AML-193 (cell line): ENCODE data around the gene STX3.
"Not testable (repeated sequence)": the region's sequence is repeated elsewhere in the genome, so short reads cannot be mapped to it uniquely, and the experiment has no call there.

Experiments
- DNase-seq, 2 experiments: peaks; one replicate each; lab custom pipeline; 2025; lab: John Stamatoyannopoulos, UW

The STX3 gene

DNA sequence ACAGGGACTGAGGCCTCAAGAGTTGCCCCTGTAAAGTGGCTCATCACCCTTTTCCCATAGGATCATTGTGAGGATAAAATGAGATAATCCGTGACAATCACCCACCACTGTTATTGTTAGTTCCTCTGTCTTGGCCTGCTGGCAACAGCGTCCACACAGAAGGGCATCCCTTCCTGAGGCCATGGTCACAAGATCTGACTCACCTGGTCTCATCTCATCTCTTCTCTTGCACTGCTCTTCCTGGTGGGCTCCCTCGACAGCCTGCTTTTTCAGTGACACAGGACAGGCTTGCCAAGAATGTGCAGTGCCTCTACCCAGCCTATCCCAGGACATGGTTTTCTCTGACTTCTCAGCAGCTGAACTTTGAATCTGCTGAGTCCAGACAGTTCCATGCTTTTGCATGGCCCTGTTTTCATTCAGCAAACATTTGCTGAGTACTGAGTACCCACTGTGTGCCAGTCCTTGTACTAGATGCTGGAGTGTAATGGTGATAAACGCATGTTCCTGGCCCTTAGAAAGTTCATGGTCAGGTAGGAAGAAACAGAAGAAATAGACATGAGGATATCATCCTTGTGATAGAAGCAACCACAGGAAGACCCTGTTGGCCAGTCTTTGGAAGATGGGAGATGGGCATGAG lies 3.3 kb downstream of the STX3 start:
- DNase-seq: no peak

DNA sequence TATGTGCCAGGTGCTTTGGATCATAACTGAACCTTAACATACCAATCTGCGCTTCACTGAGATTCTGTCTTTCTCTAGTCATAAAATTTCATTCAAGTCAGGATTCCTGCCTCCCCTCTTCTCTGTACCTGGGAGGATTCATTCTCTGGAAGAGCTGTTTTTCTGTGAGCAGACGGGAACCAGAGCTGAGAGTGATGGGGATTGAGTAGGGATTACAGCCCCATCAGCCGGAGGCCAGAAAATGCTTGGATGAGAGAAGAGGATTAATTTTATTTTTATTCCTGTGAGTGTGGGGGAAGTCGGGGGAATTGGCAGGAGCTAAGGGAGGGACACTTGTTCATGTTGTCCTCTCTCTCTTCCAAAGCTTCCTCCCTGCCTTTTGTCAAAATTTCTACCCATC lies 4.7 kb downstream of the STX3 start:
- DNase-seq: no peak

DNA sequence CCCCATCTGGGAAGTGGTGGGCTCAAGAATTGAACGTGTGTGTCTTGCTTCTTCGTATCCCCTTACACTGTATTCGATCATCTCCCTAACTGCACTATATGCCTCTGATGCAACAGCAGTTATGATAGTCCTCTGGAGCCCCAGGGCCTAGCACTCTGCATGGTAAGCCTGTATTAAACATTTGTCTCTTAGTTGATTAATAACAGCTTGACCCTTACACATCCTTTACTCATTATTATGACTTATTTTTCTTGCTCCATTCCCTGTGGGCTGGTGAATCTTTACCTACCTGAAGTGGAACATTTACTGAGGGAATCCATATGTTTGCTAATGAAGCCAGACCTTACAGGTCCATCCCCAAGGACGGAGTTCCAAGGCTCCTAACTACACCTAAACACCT lies 5.6 kb downstream of the STX3 start:
- no peak for DNase-seq

DNA sequence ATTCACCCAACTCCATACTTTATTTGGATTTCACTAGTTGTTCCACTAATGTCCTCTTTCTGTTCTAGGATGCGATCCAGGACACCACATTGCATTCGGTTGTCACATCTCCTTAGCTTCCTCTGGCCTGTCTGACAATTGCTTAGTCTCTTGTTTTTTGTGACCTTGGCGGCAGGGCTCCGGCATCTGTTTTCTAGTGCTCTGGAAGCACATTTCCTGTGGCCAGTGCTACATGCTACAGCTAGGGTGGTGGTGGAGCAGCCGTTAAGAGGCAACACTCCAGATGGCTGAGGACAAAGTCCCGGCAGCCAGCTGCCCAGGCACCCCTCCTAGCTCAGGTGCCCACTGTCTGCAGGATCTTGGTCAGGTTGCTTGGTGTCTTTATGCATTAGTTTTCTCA lies 6.8 kb downstream of the STX3 start:
- no peak for DNase-seq

DNA sequence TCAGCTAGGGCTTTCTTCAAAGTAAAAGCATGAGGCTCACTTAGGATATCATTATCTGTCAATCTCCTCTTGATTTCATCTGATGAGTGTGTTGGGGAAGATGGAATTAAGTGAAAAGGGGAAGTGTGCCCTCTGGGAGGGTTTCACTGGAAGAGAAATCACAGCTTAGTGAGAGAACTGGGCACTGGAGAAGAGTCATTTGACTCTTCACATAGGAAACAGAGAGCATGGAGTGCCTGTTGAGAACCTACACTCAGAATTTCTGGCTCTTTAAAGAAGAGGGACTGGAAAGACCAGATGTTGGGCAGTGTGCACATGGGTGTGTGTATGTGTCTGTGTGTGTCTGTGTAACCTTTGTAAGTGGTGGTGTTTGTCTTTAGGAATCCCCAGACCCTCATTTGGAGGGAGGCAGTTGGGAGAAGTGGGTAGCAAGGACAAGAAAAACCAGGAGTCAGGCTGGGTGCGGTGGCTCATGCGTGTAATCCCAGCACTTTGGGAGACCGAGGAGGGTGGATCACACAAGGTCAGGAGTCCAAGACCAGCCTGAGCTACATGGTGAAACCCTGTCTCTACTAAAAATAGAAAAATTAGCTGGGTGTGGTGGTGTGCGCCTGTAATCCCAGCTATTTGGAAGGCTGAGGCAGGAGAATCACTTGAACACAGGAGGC lies 10.0 kb downstream of the STX3 start:
- DNase-seq: no peak

DNA sequence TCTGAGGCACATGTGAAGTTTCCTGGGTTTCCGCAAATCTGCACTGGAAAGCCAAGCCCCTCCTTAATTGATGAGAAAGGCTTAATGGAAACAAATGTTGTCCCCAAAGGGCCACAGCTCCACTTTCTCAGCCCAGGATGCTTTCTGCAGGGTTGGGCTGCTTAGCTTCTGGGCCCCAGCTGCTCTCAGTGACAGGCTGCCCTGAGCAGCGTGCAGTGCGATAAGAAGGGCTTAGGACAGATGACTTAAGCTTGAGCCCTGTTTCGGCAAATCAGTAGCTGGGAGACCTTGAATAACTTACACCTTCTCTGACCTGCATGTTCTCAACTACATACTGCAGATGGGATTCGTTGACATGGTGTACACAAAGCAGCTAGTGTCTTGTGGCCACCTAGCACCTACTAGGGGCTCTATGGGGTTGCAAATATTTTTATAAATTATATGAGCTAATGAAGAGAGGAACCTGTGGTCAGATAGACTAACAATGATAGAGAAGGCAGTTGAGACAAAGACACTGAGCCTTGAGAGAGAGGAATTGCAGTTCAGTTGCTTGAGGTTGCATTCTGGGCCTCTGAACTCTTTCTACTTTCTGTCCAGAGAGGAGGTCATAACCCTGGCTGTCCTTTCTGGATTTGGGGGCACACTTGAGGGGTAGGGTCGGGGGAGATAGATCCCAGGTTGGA lies 11.5 kb downstream of the STX3 start:
- DNase-seq: peak in 1 of 2 experiments; percentile 26

DNA sequence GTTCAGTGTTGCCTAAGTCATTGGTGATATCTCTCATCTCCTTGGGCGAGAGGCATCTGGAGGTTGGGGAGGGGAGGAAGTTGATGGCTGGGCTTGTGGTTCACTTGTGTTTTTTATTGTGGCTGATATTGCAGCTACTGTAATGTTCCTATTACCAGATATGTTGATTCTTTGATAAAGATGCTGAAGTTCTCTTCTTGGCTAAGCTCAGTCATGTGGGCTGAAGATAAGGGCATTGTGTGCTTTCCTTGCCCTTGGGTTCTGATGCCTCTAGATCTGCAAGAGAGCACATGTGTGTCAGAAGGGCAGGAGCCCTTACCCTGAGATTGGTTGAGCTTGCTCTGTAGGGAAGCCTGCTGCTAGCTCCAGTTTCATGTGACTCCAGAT lies 12.0 kb downstream of the STX3 start:
- DNase-seq: peak; percentile 36 to 44

DNA sequence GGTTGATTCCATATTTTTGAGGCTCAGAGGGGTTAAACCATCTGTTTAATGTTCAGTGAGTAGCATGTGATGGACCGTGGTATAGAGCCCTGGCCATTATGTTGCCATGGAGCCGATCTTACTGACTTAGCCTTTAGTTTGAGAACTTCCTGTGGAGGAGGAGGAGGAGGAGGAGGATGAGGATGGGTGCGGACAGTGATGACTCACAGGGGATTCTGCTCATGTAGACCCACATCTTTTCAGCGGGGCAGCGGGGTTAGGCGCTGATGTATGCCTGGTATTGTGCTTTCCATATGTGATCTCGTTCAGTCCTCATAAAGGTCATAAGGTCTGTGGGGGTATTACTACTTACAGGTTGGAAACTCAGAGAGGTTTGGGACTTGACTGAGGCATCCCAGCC lies 13.9 kb downstream of the STX3 start:
- no peak for DNase-seq

DNA sequence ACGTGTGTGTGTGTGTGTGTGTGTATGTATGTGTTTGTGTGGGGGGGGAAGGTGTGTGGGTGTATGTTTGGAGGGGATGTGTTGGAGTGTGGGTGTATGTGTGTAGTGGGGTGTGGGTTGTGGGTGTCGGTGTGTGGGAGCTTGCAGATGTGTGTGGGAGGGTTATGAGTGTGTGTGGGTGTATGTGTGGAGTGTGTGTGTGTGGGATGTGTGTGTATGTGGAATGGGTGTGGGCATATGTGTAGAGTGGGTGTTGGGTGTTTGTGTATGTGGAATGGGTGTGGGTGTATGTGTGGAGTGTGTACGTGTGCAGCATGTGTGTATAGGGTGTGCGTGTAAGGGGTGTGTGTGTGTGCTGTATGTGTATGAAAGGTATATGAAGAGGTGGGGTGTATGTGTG lies 14.7 kb downstream of the STX3 start:
- no peak for DNase-seq

DNA sequence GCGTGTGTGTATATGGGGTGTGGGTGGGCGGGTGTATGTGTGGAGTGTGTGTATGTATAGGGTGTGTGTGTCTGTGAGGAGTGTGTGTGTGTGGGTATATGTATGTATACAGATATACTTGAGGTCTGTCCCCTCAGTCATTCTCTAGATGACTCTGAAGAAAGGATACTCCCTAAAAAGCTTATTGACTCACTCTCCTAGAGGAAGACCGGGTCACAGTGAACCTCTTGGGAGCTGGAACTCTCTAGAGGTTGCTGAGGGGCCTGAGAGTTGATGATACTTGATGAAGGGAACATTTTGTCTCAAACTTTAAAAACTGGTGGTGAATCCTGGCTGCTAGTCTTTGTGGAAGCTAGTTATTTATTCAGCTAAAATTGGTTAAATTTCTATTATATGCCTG lies 15.1 kb downstream of the STX3 start:
- no peak for DNase-seq

DNA sequence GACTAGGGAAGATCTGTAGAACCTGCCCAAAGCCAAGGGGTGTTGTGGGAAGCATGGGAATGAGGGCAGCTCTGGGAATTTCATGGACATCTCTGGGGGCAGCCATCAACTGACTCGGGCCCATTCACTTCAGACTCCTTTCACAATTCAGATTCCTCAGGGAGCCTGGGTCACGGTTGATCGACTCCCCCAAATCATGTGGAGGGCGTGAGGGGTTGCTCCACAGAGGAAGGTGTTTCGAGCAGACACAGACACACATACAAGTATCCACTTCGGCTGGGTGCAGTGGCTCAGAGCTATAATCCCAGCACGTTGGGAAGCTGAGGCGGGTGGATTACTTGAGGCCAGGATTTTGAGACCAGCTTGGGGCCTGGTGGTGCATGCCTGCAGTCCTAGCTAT lies 15.7 kb downstream of the STX3 start:
- DNase-seq: no peak

DNA sequence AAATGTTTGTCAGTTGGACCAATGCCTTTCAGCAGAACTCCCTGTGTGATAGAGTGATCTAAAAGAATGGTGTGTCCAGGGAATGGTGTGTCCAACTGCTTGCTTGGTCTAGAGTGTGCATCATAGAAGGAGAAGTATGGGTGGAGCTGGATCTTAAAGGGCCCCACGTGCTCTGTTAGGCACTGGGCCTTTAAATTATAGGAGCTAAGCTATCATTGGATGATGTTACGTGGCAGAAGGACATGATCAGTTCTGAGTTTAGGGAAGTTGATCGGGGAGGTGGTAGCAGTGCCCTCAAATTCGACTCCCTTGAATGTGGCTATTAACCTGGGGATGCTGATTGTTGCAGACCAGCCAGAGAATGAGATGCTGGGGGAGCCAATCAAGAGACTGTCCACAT lies 16.4 kb downstream of the STX3 start:
- peak in 1 of 2 experiments; percentile 14 for DNase-seq

DNA sequence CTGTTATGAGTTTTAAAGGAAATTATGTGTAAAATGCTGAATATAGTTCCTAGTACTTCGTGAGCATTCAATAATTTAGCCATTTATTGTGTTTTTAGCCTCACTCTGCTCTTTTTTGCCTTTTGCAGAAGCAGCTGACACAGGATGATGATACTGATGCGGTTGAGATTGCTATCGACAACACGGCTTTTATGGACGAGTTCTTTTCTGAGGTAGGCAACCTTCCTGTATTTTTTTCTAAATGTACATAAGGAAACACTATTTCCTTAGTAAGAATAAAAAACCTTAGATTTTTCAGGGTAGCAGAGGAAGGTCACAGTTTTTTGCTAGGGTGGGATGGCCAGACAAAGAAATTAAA lies 17.9 kb downstream of the STX3 start:
- no peak for DNase-seq

DNA sequence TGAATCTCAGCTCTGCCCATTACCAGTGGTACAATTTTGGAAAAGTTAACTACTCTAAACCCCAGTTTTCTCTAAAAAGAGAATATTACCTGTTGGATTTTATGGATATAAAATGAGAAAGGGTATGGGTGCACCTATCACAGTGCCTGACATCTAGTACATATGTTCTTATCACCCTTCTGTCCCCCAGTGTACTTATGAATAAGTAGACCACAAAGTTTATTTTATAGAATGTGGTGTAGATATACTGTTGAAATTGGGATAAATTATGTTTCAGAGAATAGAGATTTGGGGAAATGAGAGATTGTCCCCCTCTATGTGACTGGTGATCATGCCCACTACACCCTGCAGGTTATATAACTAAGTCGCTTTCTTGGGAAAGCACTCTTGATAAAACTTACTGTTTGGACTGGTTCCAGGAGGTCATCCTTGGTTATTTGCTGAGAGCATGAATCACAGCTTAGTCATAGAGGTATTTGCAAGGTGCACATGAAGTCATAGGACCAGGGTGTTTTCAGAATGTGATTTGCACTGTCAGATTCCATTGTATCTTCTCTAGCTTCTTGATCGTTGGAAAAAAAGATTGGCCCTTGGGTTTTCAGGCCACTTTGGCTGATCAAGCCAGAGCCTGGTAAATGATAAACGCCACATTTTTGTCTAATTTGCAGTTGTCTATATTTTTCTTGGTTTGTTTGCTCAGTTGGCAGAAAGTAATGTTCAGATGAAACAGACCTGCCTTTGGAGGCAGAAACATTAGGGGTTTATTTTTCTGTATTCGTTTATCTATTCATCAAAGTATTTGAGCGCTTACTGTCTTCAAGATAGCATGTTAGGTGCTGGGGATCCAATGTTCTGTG lies 21.3 kb downstream of the STX3 start:
- DNase-seq: no peak

DNA sequence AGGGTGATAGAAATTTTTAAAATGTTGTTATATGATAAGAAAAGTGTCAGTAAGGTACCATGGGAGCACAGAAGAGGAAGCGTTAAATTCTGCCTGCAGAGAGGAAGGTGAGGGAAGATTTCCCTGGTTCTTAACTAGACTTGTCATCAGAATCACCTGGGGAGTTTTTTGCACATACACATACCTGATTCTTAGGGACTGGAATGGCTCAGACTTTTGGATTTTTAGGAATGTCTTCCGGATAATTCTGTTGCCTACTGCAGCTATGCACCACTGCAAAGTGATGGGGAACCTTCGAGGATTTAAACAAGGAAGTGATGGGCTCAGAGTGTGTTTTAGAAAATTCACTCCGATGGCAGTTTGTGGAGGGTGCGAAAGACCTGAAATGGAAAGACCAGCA lies 21.9 kb downstream of the STX3 start:
- DNase-seq: no peak

DNA sequence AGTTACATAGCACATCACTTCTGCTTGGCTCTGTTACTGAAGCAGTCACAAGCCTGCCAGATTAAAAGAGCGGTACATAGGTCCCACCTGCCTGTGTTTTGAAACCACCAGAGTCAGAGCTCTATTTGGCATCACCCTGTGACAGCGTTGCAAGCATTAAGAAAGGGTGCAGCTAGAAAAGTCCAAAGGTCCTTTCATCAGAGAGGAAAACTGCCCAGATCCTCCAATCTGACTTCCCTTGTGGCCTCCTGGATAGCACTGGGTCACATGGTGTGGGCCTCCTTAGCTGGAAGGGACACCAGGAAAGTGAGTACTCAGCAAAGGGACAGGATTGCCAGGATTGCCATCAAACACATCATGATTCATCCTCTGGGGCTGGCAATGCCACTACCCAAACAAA lies 22.9 kb downstream of the STX3 start:
- no peak for DNase-seq

DNA sequence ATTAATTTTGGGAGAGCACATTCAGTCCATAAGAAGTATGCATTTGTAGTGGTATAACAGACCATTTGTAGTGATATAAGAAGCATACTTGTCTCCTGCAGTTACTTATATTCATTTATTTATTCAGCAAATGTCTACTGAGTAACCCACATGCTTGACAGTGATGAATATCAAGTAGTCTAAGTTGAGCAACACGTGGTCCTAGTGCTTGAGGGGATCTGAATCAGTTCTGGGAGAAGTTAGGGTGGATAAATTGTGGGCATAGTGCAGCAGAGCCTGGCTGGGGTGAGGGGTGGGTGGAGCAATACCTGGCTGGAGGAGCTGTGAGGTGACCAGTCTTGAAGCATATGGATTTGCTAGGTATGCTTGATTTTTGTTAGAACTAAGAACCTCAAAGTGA lies 24.3 kb downstream of the STX3 start:
- no peak for DNase-seq

DNA sequence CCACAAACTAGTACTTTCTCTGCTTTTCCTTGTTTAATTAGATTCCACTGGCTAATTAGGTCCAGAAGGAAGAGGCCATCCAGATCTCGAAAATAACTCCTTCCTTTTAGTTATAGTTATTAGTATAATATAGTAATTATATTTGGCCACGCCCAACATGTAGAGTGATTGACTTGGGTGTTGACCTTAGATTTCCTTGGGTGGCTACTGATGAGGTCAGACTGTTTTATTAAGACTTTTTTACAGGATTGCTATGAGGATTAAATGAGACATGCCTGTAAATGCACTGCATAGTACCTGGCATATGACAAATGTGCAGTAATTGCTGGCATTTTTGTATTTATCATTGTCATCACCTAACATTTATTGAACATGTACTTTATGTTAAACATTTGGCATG lies 26.9 kb downstream of the STX3 start:
- no peak for DNase-seq

DNA sequence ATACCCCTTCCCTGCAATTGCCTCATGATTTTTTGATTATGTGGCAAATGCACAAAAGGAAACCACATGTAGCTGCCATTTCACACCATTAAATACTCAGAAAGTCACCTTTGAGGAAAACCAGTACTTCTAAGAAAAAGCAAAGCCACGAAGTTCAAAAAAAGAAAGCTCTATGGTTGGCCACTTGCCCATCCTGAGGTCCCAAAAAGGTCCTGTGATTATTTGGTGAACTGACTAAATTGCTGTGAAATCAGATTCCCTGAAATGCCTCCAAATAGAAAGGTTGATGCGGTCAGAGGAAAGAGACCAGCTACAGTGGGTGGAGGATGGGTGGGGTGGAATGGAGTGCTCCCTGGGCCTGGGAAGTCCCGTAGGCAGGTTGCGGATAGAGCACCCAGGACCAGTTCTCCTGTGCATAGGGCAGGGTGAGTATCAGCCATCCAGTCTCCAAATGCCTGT lies 28.5 kb downstream of the STX3 start:
- no peak for DNase-seq

DNA sequence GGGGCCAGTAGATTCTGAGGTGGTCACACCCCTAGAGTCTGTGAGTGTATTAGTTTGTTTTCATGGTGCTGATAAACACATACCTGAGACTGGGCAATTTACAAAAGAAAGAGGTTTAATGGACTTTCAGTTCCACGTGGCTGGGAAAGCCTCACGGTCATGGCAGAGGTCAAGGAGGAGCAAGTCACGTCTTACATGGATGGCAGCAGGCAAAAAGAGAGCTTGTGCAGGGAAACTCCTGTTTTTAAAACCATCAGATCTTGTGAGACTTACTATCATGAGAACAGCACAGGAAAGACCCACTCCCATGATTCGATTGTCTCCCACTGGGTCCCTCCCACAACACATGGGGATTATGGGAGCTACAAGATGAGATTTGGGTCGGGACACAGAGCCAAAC lies 29.3 kb downstream of the STX3 start:
- not testable (repeated sequence) for DNase-seq

DNA sequence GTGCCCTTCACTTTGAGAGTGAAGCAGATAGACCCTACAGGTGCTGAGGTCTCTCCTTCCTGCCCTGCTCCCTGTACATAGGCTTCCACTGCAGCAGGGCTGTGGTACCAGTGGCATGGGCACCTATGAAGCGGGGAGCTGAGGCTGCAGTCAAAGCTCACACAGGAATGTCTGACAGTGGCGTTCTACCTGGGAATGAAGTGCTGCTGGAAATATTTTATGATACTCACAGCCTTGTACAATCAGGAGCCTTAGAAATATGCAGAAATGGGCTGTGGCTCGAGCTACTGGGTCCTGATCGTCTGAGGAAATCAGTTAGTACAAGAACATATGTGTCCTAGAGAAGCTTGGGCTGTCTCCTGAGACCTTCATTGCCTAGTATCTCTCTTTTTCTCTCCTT lies 30.6 kb downstream of the STX3 start:
- no peak for DNase-seq

DNA sequence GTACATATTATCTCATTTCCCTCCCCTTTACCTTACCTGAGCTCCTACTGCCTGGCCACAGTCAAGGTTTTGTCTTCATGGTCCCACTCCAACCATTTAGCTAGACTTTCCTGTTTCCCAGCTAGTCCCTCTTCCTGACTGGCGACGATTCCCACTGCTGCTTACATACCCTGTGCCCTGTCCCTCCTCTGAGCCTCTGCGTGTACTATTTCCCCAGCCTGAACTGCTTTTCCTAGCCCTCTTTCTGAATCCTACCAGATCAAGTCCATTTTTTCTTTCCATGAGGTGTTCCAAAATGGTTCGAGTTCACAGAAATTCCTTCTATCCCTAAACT lies 32.0 kb downstream of the STX3 start:
- no peak for DNase-seq

DNA sequence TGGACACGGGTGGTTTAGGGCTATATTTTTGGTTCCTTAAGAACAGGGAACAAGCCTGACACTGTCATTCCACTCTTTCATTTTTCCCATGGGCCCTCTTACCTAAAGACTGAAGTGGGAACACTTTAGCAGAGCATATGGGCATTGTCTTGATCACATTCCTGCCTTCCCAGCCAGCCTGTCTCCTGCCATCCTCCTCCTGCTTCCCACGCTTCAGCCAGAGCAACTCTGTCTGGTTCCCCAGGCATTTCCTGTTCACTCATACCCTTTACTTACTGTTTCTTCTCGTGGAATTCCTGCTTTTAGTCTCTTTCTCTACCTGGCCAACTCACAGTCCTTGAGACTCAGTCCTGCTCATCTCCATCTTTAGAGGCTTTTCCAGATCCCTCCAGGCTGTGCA lies 32.6 kb downstream of the STX3 start:
- DNase-seq: no peak
